ENCODE results near the gene VWA8. TPM values are rescaled to one million over a fixed set of nuclear protein-coding genes. Genes with fewer than 3 reads are reported as not detected.

Gene VWA8
- total RNA-seq, result 14.6 and 16.8 TPM in 2 replicates

GRCh38 chr13:41960637-41961465, at the start of gene VWA8:
Gene VWA8 (minus strand): TSS chr13:41961109. CDS start chr13:41961015, 94 bp downstream.
- no peaks in the 10 kb centered on the region for H3K36me3 ChIP-seq (ENCODE audit: control insufficient read depth, insufficient read depth, low read length)
- peak within 1 kb of the TSS; percentile 86 for H3K4me3 ChIP-seq (ENCODE audit: low read depth, low read length)
- no peak for DNase-seq (ENCODE audit: low read depth)
- no peaks in the 10 kb centered on the region for H3K27me3 ChIP-seq (ENCODE audit: control insufficient read depth, insufficient read depth, low read length)
- TF ChIP-seq, protein P1, sequence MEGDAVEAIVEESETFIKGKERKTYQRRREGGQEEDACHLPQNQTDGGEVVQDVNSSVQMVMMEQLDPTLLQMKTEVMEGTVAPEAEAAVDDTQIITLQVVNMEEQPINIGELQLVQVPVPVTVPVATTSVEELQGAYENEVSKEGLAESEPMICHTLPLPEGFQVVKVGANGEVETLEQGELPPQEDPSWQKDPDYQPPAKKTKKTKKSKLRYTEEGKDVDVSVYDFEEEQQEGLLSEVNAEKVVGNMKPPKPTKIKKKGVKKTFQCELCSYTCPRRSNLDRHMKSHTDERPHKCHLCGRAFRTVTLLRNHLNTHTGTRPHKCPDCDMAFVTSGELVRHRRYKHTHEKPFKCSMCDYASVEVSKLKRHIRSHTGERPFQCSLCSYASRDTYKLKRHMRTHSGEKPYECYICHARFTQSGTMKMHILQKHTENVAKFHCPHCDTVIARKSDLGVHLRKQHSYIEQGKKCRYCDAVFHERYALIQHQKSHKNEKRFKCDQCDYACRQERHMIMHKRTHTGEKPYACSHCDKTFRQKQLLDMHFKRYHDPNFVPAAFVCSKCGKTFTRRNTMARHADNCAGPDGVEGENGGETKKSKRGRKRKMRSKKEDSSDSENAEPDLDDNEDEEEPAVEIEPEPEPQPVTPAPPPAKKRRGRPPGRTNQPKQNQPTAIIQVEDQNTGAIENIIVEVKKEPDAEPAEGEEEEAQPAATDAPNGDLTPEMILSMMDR (IDR thresholded peaks at IDR 0.05; ENCODE audit: insufficient read depth, low read length, poor library complexity, severe bottlenecking), result no peak

- H3K4me3 ChIP-seq (ENCODE audit: low read depth, low read length), result no peak overlapping the region
- TF ChIP-seq, protein P1 (IDR thresholded peaks at IDR 0.05; ENCODE audit: insufficient read depth, low read length, poor library complexity, severe bottlenecking), result no peak
- H3K27me3 ChIP-seq (ENCODE audit: control insufficient read depth, insufficient read depth, low read length), result no peaks in the 10 kb centered on the region
Observed at GRCh38 chr13:42009057-42009456, 48.1 kb upstream of the VWA8 start.

DNA sequence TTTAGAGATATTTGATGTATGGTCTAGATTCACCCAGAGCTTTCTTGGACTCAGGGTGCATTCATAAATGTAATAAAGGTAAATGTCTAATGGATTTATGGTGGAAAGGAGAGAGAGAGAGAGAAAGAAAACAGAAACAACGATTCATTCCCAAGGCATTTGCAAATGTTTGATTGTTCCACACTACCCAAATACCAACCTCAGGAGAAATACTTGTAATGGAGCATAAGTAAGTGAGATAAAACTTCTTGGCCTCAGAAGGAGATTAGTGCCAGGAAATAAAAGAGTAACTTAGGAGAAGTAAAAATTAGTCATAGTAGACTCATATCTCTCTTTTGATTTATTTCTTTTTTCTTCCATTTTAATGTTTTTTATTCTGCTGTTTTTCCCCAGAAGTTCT, 46.9 kb upstream of the VWA8 start:
- Histone ChIP-seq H3K27me3 (ENCODE audit: control insufficient read depth, insufficient read depth, low read length) (no peaks in the 10 kb centered on the region), H3K36me3 (ENCODE audit: control insufficient read depth, insufficient read depth, low read length) (no peaks in the 10 kb centered on the region), H3K4me3 (ENCODE audit: low read depth, low read length) (no peak overlapping the region)
- peak; percentile 28 for DNase-seq (ENCODE audit: low read depth)
- TF ChIP-seq, protein P1 (IDR thresholded peaks at IDR 0.05; ENCODE audit: insufficient read depth, low read length, poor library complexity, severe bottlenecking), result no peak

More at GRCh38 chr13:42009057-42009456, 48.1 kb upstream of the VWA8 start:
- DNase-seq (ENCODE audit: low read depth), result no peak
- no peaks in the 10 kb centered on the region for H3K36me3 ChIP-seq (ENCODE audit: control insufficient read depth, insufficient read depth, low read length)

- Histone ChIP-seq H3K27me3 (ENCODE audit: control insufficient read depth, insufficient read depth, low read length) (no peaks in the 10 kb centered on the region), H3K4me3 (ENCODE audit: low read depth, low read length) (no peak overlapping the region), H3K36me3 (ENCODE audit: control insufficient read depth, insufficient read depth, low read length) (no peaks in the 10 kb centered on the region)
- no peak for DNase-seq (ENCODE audit: low read depth)
- TF ChIP-seq, protein P1 (IDR thresholded peaks at IDR 0.05; ENCODE audit: insufficient read depth, low read length, poor library complexity, severe bottlenecking), result no peak
Observed at GRCh38 chr13:42002066-42002465, 41.2 kb upstream of the VWA8 start.

DNA sequence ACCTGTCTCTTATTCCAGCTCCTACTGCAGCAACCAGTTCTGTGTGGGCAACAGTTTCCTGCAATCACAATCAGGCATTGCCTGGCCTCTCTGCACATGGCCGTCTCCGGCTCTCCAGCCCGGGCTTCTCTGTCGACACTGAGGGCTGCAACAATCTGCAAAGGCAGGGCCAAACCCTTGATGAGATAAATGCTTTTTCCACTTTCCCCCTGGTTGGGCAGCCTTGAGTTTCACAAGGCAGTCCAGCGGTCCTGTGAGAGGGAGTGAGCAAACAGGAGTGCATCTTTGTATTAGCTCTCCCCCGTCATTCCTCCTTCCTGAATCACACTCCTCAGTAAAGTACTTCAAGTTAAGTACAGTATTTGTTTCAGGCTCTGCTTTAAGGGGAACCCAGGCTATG, 40.7 kb upstream of the VWA8 start:
- TF ChIP-seq, protein P1 (IDR thresholded peaks at IDR 0.05; ENCODE audit: insufficient read depth, low read length, poor library complexity, severe bottlenecking), result no peak
- no peaks in the 10 kb centered on the region for H3K36me3 ChIP-seq (ENCODE audit: control insufficient read depth, insufficient read depth, low read length)
- H3K4me3 ChIP-seq (ENCODE audit: low read depth, low read length), result no peak overlapping the region
- DNase-seq (ENCODE audit: low read depth), result peak; percentile 82
- no peaks in the 10 kb centered on the region for H3K27me3 ChIP-seq (ENCODE audit: control insufficient read depth, insufficient read depth, low read length)
